Ecto neural progenitor cell (in vitro differentiated cells): ENCODE results near the gene GPR31.
"Not testable (repeated sequence)": the region's sequence is repeated elsewhere in the genome, so short reads cannot be mapped to it uniquely, and the experiment has no call there.

ENCODE experiments used
- DNase-seq: peaks from one replicate; pipeline ENCODE4 v3.0.0-alpha.2; 2018; ENCODE audit warnings: low spot score

GPR31 gene

GRCh38 chr6:167157863-167158262, at the start of gene GPR31:
Gene GPR31 (minus strand): TSS chr6:167157980. CDS start chr6:167157831, 149 bp downstream.
- no peak for DNase-seq

GRCh38 chr6:167207527-167207926, 49.7 kb upstream of the GPR31 start:
- DNase-seq = no peak

- DNase-seq = not testable (repeated sequence)
These were observed 47.5 kb upstream of the GPR31 start for GRCh38 chr6:167205316-167205715.

- DNase-seq = not testable (repeated sequence)
These were observed 46.2 kb upstream of the GPR31 start for GRCh38 chr6:167204059-167204348.

- not testable (repeated sequence) for DNase-seq
These were observed 45.7 kb upstream of the GPR31 start for GRCh38 chr6:167203261-167204058.

- DNase-seq = not testable (repeated sequence)
These were observed 44.8 kb upstream of the GPR31 start for GRCh38 chr6:167202613-167203012.

GRCh38 chr6:167200806-167201205, 43.0 kb upstream of the GPR31 start:
- DNase-seq = no peak

- not testable (repeated sequence) for DNase-seq
These were observed 38.3 kb upstream of the GPR31 start for GRCh38 chr6:167195941-167196610.

- DNase-seq = not testable (repeated sequence)
These were observed 35.8 kb upstream of the GPR31 start for GRCh38 chr6:167193515-167194125.

- DNase-seq = not testable (repeated sequence)
These were observed 33.3 kb upstream of the GPR31 start for GRCh38 chr6:167191043-167191583.

GRCh38 chr6:167187275-167187674, 29.5 kb upstream of the GPR31 start:
- DNase-seq = not testable (repeated sequence)

GRCh38 chr6:167185101-167185500, 27.3 kb upstream of the GPR31 start:
- DNase-seq = not testable (repeated sequence)

GRCh38 chr6:167182913-167183314, 25.1 kb upstream of the GPR31 start:
- not testable (repeated sequence) for DNase-seq

GRCh38 chr6:167181351-167181750, 23.6 kb upstream of the GPR31 start:
- DNase-seq = not testable (repeated sequence)

- DNase-seq = not testable (repeated sequence)
These were observed 22.3 kb upstream of the GPR31 start for GRCh38 chr6:167180086-167180485.

- not testable (repeated sequence) for DNase-seq
These were observed 21.3 kb upstream of the GPR31 start for GRCh38 chr6:167178896-167179655.

- DNase-seq = not testable (repeated sequence)
These were observed 19.5 kb upstream of the GPR31 start for GRCh38 chr6:167177271-167177670.

GRCh38 chr6:167172011-167172410, 14.2 kb upstream of the GPR31 start:
- not testable (repeated sequence) for DNase-seq

GRCh38 chr6:167171300-167171699, 13.5 kb upstream of the GPR31 start:
- not testable (repeated sequence) for DNase-seq

GRCh38 chr6:167169867-167170266, 12.1 kb upstream of the GPR31 start:
- DNase-seq = not testable (repeated sequence)

GRCh38 chr6:167168296-167168695, 10.5 kb upstream of the GPR31 start:
- DNase-seq = not testable (repeated sequence)

- DNase-seq = not testable (repeated sequence)
These were observed 9.9 kb upstream of the GPR31 start for GRCh38 chr6:167167699-167168098.
